Hepatocyte (in vitro differentiated cells): Measurements from ENCODE around the gene PTPN1.

Experiments used
- CTCF ChIP-seq: fragments of 200-600 bp; sonication (generic); IDR thresholded peaks from 2 replicates; pipeline ENCODE4 v1.5.1; 2016; ENCODE audit warnings: antibody characterized with exemption, mild to moderate bottlenecking; ENCODE audit not compliant: poor library complexity
- EZH2 ChIP-seq: fragments of 200-600 bp; sonication (generic); IDR thresholded peaks from 2 replicates; pipeline ENCODE4 v1.6.1; 2016; ENCODE audit warnings: antibody characterized with exemption, mild to moderate bottlenecking, borderline replicate concordance

GRCh38 chr20:50478162-50478990, 31.8 kb upstream of the PTPN1 start:
- peak; percentile 52 for TF ChIP-seq CTCF
- TF ChIP-seq EZH2 = no peak
